Upper lobe of right lung (tissue), 1 donor: ENCODE measurements around the gene LPA. TPM values are rescaled to one million over a fixed set of nuclear protein-coding genes. Genes with fewer than 3 reads are reported as not detected.
"Not testable (repeated sequence)": the region's sequence is repeated elsewhere in the genome, so short reads cannot be mapped to it uniquely, and the experiment has no call there.

ENCODE experiments used
- ATAC-seq: fragments of 200-7000 bp; cut with Tn5 transposase; one replicate; pipeline ENCODE4 v1.9.1; 2020; ENCODE audit warnings: mild to moderate bottlenecking, moderate library complexity
- DNase-seq: peaks from one replicate; pipeline ENCODE4 v3.0.0-alpha.2; 2020
- H3K27ac ChIP-seq: fragments of 200-600 bp; one replicate; pipeline ENCODE4 v1.8.0; 2022
- H3K27me3 ChIP-seq: fragments of 200-600 bp; one replicate; pipeline ENCODE4 v1.8.0; 2022; ENCODE audit warnings: mild to moderate bottlenecking
- H3K36me3 ChIP-seq: fragments of 200-600 bp; one replicate; pipeline ENCODE4 v1.8.0; 2022
- H3K4me1 ChIP-seq: fragments of 200-600 bp; one replicate; pipeline ENCODE4 v1.8.0; 2022
- H3K4me3 ChIP-seq: fragments of 200-600 bp; one replicate; pipeline ENCODE4 v1.8.0; 2022; ENCODE audit warnings: mild to moderate bottlenecking
- H3K9me3 ChIP-seq: fragments of 200-600 bp; one replicate; pipeline ENCODE4 v1.8.0; 2022
- intact Hi-C: fragments of 100-400 bp; cut with DNase I; formaldehyde crosslinking; loops from one replicate; pipeline ENCODE4 v1.11.0; 2022
- total RNA-seq: library from RNA; stranded (reverse); fragmentation: NEBNext Ultra II Directional; extraction: Animal tissue kit (Norgen Biotek cat#: 25700); gene quantifications from one replicate; pipeline ENCODE4 v1.2.1, GENCODE V29; 2021
- TF ChIP-seq, protein P1 (sequence below): fragments of 200-600 bp; IDR thresholded peaks from one replicate; pipeline ENCODE4 v1.8.0; 2022; ENCODE audit warnings: antibody characterized with exemption
- donor health status: DM: no; HTN: yes; CAD: no; lungs with severe emphysema.

Gene LPA
- total RNA-seq, 1 donor from 2014 or later, result not detected

GRCh38 chr6:160534050-160534696, 129.9 kb downstream of the LPA start:
- Histone ChIP-seq H3K36me3 (no peaks in the 10 kb centered on the region), H3K27me3 (no peaks in the 10 kb centered on the region), H3K9me3 (no peaks in the 10 kb centered on the region), H3K27ac (no peak overlapping the region), H3K4me3 (no peak overlapping the region), H3K4me1 (no peaks in the 10 kb centered on the region)
- ATAC-seq (peak; percentile 88), DNase-seq (peak; percentile 67)
- intact Hi-C loops, result no loop called here
- TF ChIP-seq, protein P1, sequence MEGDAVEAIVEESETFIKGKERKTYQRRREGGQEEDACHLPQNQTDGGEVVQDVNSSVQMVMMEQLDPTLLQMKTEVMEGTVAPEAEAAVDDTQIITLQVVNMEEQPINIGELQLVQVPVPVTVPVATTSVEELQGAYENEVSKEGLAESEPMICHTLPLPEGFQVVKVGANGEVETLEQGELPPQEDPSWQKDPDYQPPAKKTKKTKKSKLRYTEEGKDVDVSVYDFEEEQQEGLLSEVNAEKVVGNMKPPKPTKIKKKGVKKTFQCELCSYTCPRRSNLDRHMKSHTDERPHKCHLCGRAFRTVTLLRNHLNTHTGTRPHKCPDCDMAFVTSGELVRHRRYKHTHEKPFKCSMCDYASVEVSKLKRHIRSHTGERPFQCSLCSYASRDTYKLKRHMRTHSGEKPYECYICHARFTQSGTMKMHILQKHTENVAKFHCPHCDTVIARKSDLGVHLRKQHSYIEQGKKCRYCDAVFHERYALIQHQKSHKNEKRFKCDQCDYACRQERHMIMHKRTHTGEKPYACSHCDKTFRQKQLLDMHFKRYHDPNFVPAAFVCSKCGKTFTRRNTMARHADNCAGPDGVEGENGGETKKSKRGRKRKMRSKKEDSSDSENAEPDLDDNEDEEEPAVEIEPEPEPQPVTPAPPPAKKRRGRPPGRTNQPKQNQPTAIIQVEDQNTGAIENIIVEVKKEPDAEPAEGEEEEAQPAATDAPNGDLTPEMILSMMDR, result peak; percentile 92

DNA sequence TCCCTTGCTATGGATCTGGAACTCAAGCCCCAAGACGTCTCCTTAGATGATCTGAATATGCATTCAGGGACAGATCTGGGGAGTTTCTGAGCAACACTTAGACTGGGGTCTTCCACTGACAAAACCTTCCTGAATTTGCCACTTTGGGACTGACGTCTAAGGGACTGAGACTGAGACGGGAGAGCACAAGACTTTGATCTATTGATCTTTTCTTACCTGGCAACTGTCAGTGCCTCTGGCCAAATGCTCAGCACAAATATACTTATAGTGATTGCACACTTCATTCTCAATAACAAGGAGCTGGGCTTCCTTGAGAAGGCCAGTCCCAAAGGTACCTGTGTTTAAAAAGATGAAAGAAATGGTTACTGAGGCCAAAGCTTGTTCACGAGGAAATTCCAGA, 131.8 kb downstream of the LPA start:
- TF ChIP-seq, protein P1, result no peak
- no peak overlapping the region for H3K27ac ChIP-seq
- H3K4me3 ChIP-seq, result no peak overlapping the region
- intact Hi-C loops, result no loop called here
- H3K36me3 ChIP-seq, result no peaks in the 10 kb centered on the region
- H3K9me3 ChIP-seq, result no peaks in the 10 kb centered on the region
- H3K4me1 ChIP-seq, result no peaks in the 10 kb centered on the region
- no peak for ATAC-seq
- H3K27me3 ChIP-seq, result no peaks in the 10 kb centered on the region
- DNase-seq, result no peak

- Histone ChIP-seq H3K27ac (no peak overlapping the region), H3K9me3 (no peaks in the 10 kb centered on the region), H3K4me1 (no peaks in the 10 kb centered on the region), H3K36me3 (no peaks in the 10 kb centered on the region), H3K4me3 (no peak overlapping the region), H3K27me3 (no peaks in the 10 kb centered on the region)
- ATAC-seq, result no peak
- no peak for DNase-seq
- intact Hi-C loops, result no loop called here
- TF ChIP-seq, protein P1, result no peak
These were observed 132.2 kb downstream of the LPA start for GRCh38 chr6:160531826-160532225.

DNA sequence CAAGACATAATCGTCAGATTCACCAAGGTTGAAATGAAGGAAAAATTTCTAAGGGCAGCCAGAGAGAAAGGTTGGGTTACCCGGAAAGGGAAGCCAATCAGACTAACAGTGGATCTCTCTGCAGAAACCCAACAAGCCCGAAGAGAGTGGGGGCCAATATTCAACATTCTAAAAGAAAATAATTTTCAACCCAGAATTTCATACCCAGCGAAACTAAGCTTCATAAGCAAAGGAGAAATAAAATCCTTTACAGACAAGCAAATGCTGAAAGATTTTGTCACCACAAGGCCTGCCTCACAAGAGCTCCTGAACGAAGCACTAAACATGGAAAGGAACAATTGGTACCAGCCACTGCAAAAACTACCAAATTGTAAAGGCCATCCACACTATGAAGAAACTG, 134.6 kb downstream of the LPA start:
- H3K9me3 ChIP-seq, H3K4me3 ChIP-seq, H3K27me3 ChIP-seq, intact Hi-C loops, H3K27ac ChIP-seq, H3K36me3 ChIP-seq, DNase-seq, ATAC-seq, H3K4me1 ChIP-seq: not testable (repeated sequence)

DNA sequence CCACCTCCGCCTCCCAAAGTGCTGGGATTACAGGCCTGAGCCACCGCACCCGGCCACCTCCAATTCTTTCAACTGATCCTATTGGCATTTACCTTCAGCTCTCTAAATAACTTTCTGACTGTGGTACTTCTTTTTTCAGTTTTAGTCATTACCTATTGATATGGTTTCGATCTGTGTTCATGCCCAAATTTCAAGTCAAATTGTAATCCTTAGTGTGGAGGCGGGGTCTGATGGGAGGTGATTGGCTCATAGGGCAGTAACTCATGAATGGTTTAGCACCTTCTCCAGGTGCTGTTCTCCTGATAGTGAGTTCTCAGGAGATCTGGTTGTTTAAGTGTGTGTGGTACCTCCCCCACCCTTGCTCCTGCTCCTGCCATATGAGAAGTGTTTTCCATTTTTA, 140.9 kb downstream of the LPA start:
- no peaks in the 10 kb centered on the region for H3K27me3 ChIP-seq
- no peak overlapping the region for H3K4me3 ChIP-seq
- TF ChIP-seq, protein P1, result no peak
- intact Hi-C loops, result no loop called here
- no peaks in the 10 kb centered on the region for H3K36me3 ChIP-seq
- H3K4me1 ChIP-seq, result peaks cover 4% of the 10 kb centered on the region
- H3K27ac ChIP-seq, result no peak overlapping the region
- DNase-seq (no peak), ATAC-seq (no peak)
- H3K9me3 ChIP-seq, result no peaks in the 10 kb centered on the region

DNA sequence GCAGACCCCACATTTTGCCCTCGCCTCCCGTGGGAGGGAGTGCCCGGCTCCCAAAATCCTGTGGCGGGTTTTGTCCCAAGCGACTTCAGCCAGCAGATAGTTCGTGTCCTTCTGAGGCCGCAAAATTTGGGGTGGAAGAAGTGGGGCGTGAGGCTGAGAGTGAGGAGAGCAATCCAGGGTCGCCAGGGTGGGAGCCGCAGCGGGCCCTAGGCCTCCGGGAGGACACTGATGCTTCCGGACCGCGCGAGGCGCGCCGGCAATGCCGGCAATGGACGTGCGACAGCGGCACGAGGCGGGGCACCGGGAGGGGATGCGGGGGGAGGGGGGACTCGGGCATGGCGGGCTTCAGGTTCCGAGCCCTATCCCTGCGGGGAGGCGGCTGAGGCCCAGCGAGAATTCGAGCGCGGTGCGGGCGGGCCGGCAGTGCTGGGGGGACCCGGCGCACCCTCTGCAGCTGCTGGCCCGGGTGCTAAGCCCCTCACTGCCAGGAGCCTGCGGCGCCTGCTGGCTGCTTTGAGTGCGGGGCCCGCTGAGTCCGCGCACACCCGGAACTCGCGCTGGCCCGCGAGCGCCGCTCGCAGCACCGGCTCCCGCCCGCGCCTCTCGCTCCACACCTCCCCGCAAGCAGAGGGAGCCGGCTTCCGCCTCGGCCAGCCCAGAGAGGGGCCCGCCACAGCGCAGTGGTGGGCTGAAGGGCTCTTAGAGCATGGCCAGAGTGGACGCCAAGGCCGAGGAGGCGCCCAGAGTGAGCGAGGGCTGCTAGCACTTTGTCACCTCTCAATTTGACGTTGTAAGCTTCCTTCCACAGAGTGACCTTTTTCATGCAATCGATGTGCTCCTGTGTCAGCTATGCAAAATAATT, 143.8 kb downstream of the LPA start:
- TF ChIP-seq, protein P1, result no peak
- intact Hi-C loops, result no loop called here
- no peaks in the 10 kb centered on the region for H3K27me3 ChIP-seq
- no peaks in the 10 kb centered on the region for H3K9me3 ChIP-seq
- peak; percentile 98 for ATAC-seq
- peaks cover 4% of the 10 kb centered on the region for H3K4me1 ChIP-seq
- peak; percentile 89 for DNase-seq
- no peaks in the 10 kb centered on the region for H3K36me3 ChIP-seq
- peak overlapping the region; percentile 72 for H3K4me3 ChIP-seq
- H3K27ac ChIP-seq, result peak overlapping the region; percentile 79
